H9 (cell line): ENCODE results near the gene AK9. TPM values are rescaled to one million over a fixed set of nuclear protein-coding genes. Genes with fewer than 3 reads are reported as not detected.
A peak's percentile ranks its signal among the peaks of the same experiment; 100 is the strongest.

Experiments used
- DNase-seq: peaks from one replicate; pipeline ENCODE4 v3.0.0-alpha.2; 2017
- H2AFZ ChIP-seq: one replicate; pipeline ENCODE4 v1.6.1; 2013; ENCODE audit warnings: mild to moderate bottlenecking, low read length, control low read depth, moderate library complexity
- H2AK5ac ChIP-seq: 2 replicates; pipeline ENCODE4 v1.6.1; 2013; ENCODE audit warnings: low read length, control low read depth, mixed read lengths; ENCODE audit not compliant: insufficient read length
- H2BK120ac ChIP-seq: one replicate; pipeline ENCODE4 v1.6.1; 2013; ENCODE audit warnings: low read depth, mild to moderate bottlenecking, low read length, control low read depth, inconsistent platforms; ENCODE audit not compliant: poor library complexity, severe bottlenecking
- H2BK12ac ChIP-seq: 2 replicates; pipeline ENCODE4 v1.6.1; 2013; ENCODE audit warnings: low read length, control low read depth, mixed read lengths, low read depth; ENCODE audit not compliant: insufficient read length
- H2BK15ac ChIP-seq: 2 replicates; pipeline ENCODE4 v1.6.1; 2013; ENCODE audit warnings: low read depth, low read length, control low read depth
- H2BK20ac ChIP-seq: one replicate; pipeline ENCODE4 v1.6.1; 2013; ENCODE audit warnings: low read depth, mild to moderate bottlenecking, low read length, control low read depth, inconsistent platforms; ENCODE audit not compliant: poor library complexity, severe bottlenecking
- H2BK5ac ChIP-seq: 2 replicates; pipeline ENCODE4 v1.6.1; 2013; ENCODE audit warnings: low read length, control low read depth, mixed read lengths; ENCODE audit not compliant: insufficient read length
- H3K14ac ChIP-seq: 2 replicates; pipeline ENCODE4 v1.6.1; 2013; ENCODE audit warnings: low read length, control low read depth; ENCODE audit not compliant: insufficient read depth
- H3K18ac ChIP-seq: 2 replicates; pipeline ENCODE4 v1.6.1; 2013; ENCODE audit warnings: low read depth, mild to moderate bottlenecking, mixed read lengths, low read length, control low read depth; ENCODE audit not compliant: insufficient read length
- H3K23ac ChIP-seq: 2 replicates; pipeline ENCODE4 v1.6.1; 2013; ENCODE audit warnings: low read length, control low read depth, mixed read lengths, low read depth; ENCODE audit not compliant: insufficient read length
- H3K23me2 ChIP-seq: 2 replicates; pipeline ENCODE4 v1.6.1; 2013; ENCODE audit warnings: low read depth, mild to moderate bottlenecking, mixed read lengths, low read length, control low read depth; ENCODE audit not compliant: insufficient read length, poor library complexity, severe bottlenecking
- H3K27ac ChIP-seq: 2 replicates; pipeline ENCODE4 v1.5.1; 2013; ENCODE audit warnings: low read length, control low read depth, mixed read lengths, low read depth; ENCODE audit not compliant: insufficient read length
- H3K27me3 ChIP-seq: 2 replicates; pipeline ENCODE4 v1.6.1; 2013; ENCODE audit warnings: low read length, control low read depth, inconsistent platforms; ENCODE audit not compliant: insufficient read depth
- H3K4ac ChIP-seq: 2 replicates; pipeline ENCODE4 v1.6.1; 2013; ENCODE audit warnings: low read depth, mild to moderate bottlenecking, control low read depth, inconsistent platforms, low read length, moderate library complexity
- H3K4me1 ChIP-seq: 2 replicates; pipeline ENCODE4 v1.6.1; 2013; ENCODE audit warnings: low read length, control low read depth, inconsistent platforms; ENCODE audit not compliant: insufficient read depth
- H3K4me2 ChIP-seq: 2 replicates; pipeline ENCODE4 v1.6.1; 2013; ENCODE audit warnings: low read length, control low read depth, mixed read lengths; ENCODE audit not compliant: insufficient read length, insufficient read depth
- H3K56ac ChIP-seq: 2 replicates; pipeline ENCODE4 v1.6.1; 2013; ENCODE audit warnings: low read depth, mild to moderate bottlenecking, mixed read lengths, low read length, control low read depth; ENCODE audit not compliant: insufficient read length
- H3K79me1 ChIP-seq: 2 replicates; pipeline ENCODE4 v1.6.1; 2013; ENCODE audit warnings: low read depth, mild to moderate bottlenecking, moderate library complexity, low read length, control low read depth, inconsistent platforms; ENCODE audit not compliant: insufficient read depth, poor library complexity, severe bottlenecking
- H3K79me2 ChIP-seq: 2 replicates; pipeline ENCODE4 v1.6.1; 2013; ENCODE audit warnings: low read length, control low read depth, inconsistent platforms; ENCODE audit not compliant: insufficient read depth
- H3K9ac ChIP-seq: 2 replicates; pipeline ENCODE4 v1.6.1; 2013; ENCODE audit warnings: low read length, control low read depth, mixed read lengths; ENCODE audit not compliant: insufficient read length; ENCODE audit errors: extremely low read depth
- H3K9me3 ChIP-seq: one replicate; pipeline ENCODE4 v1.6.1; 2013; ENCODE audit warnings: low read depth, low read length, inconsistent platforms; ENCODE audit not compliant: control insufficient read depth
- H3T11ph ChIP-seq: one replicate; pipeline ENCODE4 v1.6.1; 2013; ENCODE audit warnings: mild to moderate bottlenecking, low read length, control low read depth, inconsistent platforms
- H4K20me1 ChIP-seq: one replicate; pipeline ENCODE4 v1.6.1; 2013; ENCODE audit not compliant: control insufficient read depth, insufficient read length, insufficient read depth
- H4K5ac ChIP-seq: 2 replicates; pipeline ENCODE4 v1.6.1; 2013; ENCODE audit warnings: low read depth, mild to moderate bottlenecking, mixed read lengths, low read length, control low read depth; ENCODE audit not compliant: insufficient read length
- H4K8ac ChIP-seq: replicated peaks from 2 replicates; pipeline ENCODE4 v1.6.1; 2013; ENCODE audit warnings: low read length, control low read depth, mixed read lengths, low read depth; ENCODE audit not compliant: insufficient read length
- H4K91ac ChIP-seq: 2 replicates; pipeline ENCODE4 v1.6.1; 2013; ENCODE audit warnings: low read depth, mild to moderate bottlenecking, moderate library complexity, mixed read lengths, low read length, control low read depth; ENCODE audit not compliant: insufficient read length
- H3K27ac Mint-ChIP-seq, 3 experiments: 2 replicates in 2 of 3; 3 replicates in 1 of 3; pipeline ENCODE4 v1.8.0; 2020 to 2021; ENCODE audit warnings: mixed read lengths in 3 of 3, mild to moderate bottlenecking in 1 of 3, moderate library complexity in 1 of 3
- H3K27me3 Mint-ChIP-seq: 2 replicates; pipeline ENCODE4 v1.8.0; 2021; ENCODE audit warnings: low read depth, mild to moderate bottlenecking, moderate library complexity, mixed read lengths
- H3K36me3 Mint-ChIP-seq, 3 experiments: 2 replicates in 2 of 3; 3 replicates in 1 of 3; pipeline ENCODE4 v1.8.0; 2020 to 2021; ENCODE audit warnings: low read depth in 3 of 3, mixed read lengths in 3 of 3; ENCODE audit not compliant: insufficient read depth in 1 of 3
- H3K4me1 Mint-ChIP-seq, 2 experiments: 2 replicates each; pipeline ENCODE4 v1.8.0; 2020; ENCODE audit warnings: mixed read lengths in 2 of 2
- H3K4me3 Mint-ChIP-seq, 2 experiments: 2 replicates in 1 of 2; 3 replicates in 1 of 2; pipeline ENCODE4 v1.8.0; 2020 to 2021; ENCODE audit warnings: mild to moderate bottlenecking in 2 of 2, mixed read lengths in 2 of 2, moderate library complexity in 1 of 2
- H3K9me3 Mint-ChIP-seq, 2 experiments: 2 replicates in 1 of 2; 3 replicates in 1 of 2; pipeline ENCODE4 v1.8.0; 2020; ENCODE audit warnings: mild to moderate bottlenecking in 2 of 2, mixed read lengths in 2 of 2, moderate library complexity in 1 of 2
- CTCF ChIP-seq: fragments of 200-600 bp; sonication (generic); conservative IDR thresholded peaks from 3 replicates; pipeline ENCODE4 v1.8.0; 2021; ENCODE audit warnings: antibody characterized with exemption, mild to moderate bottlenecking
- WGBS: extraction: QIAGEN DNeasy Blood & Tissue Kit; methylation state at CpG from one replicate; pipeline ENCODE4 v1.1.7; 2013; ENCODE audit warnings: missing lambda C conversion rate, low lambda C conversion rate, mixed read lengths; ENCODE audit not compliant: insufficient read length; ENCODE audit errors: extremely low coverage; 5-methylcytosine and 5-hydroxymethylcytosine counted together
- total RNA-seq: library from RNA; stranded (reverse); gene quantifications from 2 replicates; pipeline ENCODE4 v1.2.1, GENCODE V29; 2021

Gene AK9
- total RNA-seq, 1 experiment from 2014 or later: 2.3 TPM

GRCh38 chr6:109456710-109457561 is 234.1 kb downstream of the AK9 start:
- Mint-ChIP-seq H3K27ac (peak overlapping the region; percentile 11 to 65 (median 11); a peak in 2 of 7 replicates), H3K27me3 (no peaks in the 10 kb centered on the region), H3K9me3 (no peaks in the 10 kb centered on the region; a peak in 1 of 5 replicates), H3K4me3 (peak overlapping the region; percentile 81 to 92), H3K4me1 (peaks cover 44 to 47% of the 10 kb centered on the region in 2 experiments), H3K36me3 (peaks cover 14 to 30% (median 28%) of the 10 kb centered on the region in 3 experiments)
- TF ChIP-seq CTCF: no peak
- H3K27ac ChIP-seq: no peak overlapping the region
- H3K27me3 ChIP-seq: no peaks in the 10 kb centered on the region
- H4K5ac ChIP-seq: no peak overlapping the region
- H2BK20ac ChIP-seq: no peak overlapping the region
- H3K56ac ChIP-seq: no peak overlapping the region
- no CpG with 5 or more reads among the region's 16 CpGs for WGBS
- no peak for DNase-seq
- peaks cover 10% of the 10 kb centered on the region for H3K23me2 ChIP-seq
- no peak overlapping the region for H2AFZ ChIP-seq
- H3T11ph ChIP-seq: no peak overlapping the region
- no peaks in the 10 kb centered on the region for H3K79me2 ChIP-seq
- H3K4ac ChIP-seq: no peak overlapping the region
- H3K18ac ChIP-seq: no peak overlapping the region
- no peak overlapping the region for H2BK5ac ChIP-seq
- H2AK5ac ChIP-seq: no peak overlapping the region
- H4K91ac ChIP-seq: no peak overlapping the region
- H2BK120ac ChIP-seq: no peak overlapping the region
- no peaks in the 10 kb centered on the region for H4K20me1 ChIP-seq
- H3K9ac ChIP-seq: no peak overlapping the region
- no peak overlapping the region for H2BK12ac ChIP-seq
- H3K4me2 ChIP-seq: peak overlapping the region; percentile 90
- peaks cover 3% of the 10 kb centered on the region for H3K79me1 ChIP-seq
- no peaks in the 10 kb centered on the region for H3K9me3 ChIP-seq
- no peak overlapping the region for H3K23ac ChIP-seq
- H3K14ac ChIP-seq: no peak overlapping the region
- peaks cover 12% of the 10 kb centered on the region; the same call in 1 of the 2 replicates for H3K4me1 ChIP-seq
- no peak overlapping the region for H4K8ac ChIP-seq
- H2BK15ac ChIP-seq: no peak overlapping the region
